Measurements from ENCODE around the gene RBM19. TPM values are rescaled to one million over a fixed set of nuclear protein-coding genes. Genes with fewer than 3 reads are reported as not detected.

The RBM19 gene
- total RNA-seq, 4 donors from 2014 or later = 19.3 to 45.5 (median 31.5) TPM

- TF ChIP-seq CTCF (IDR thresholded peaks at IDR 0.05) = no peak
- TF ChIP-seq POLR2A (IDR thresholded peaks at IDR 0.05) = no peak
- Histone ChIP-seq H3K9me3 (no peaks in the 10 kb centered on the region), H3K4me3 (no peak overlapping the region), H3K4me1 (no peaks in the 10 kb centered on the region), H3K27me3 (peaks cover 0 to 9% of the 10 kb centered on the region in 2 donors), H3K27ac (no peak overlapping the region), H3K36me3 (no peaks in the 10 kb centered on the region)
- no peak for DNase-seq
- intact Hi-C loops (cut with DNase I; ENCODE audit: low total_unique reads) = no loop called here
Observed at GRCh38 chr12:113766879-113767878, 198.9 kb downstream of the RBM19 start.

Small RNA genes within 50 kb of the gene (small RNA-seq; reads per million reads assigned to genes)
- gene DYNLL1P4 = not detected

Measured in uterus (tissue), 4 donors.